ENCODE measurements around the gene BRINP1. TPM values are rescaled to one million over a fixed set of nuclear protein-coding genes. Genes with fewer than 3 reads are reported as not detected.
A peak's percentile ranks its signal among the peaks of the same experiment; 100 is the strongest.

Gene BRINP1
- total and polyA plus RNA-seq, 8 donors, result 0.05 to 1.1 (median 0.06) TPM; not detected in 5

GRCh38 chr9:119322184-119322583 lies 47.1 kb downstream of the BRINP1 start:
- TF ChIP-seq POLR2A (IDR thresholded peaks at IDR 0.05), result no peak
- TF ChIP-seq EP300 (IDR thresholded peaks at IDR 0.05), result no peak
- no peak for TF ChIP-seq POLR2AphosphoS5 (IDR thresholded peaks at IDR 0.05)
- no peak for TF ChIP-seq CTCF (IDR thresholded peaks at IDR 0.05)
- intact Hi-C loops (cut with DNase I; ENCODE audit: low total_unique reads), result no loop called here

GRCh38 chr9:119318371-119318770 lies 50.9 kb downstream of the BRINP1 start:
- H3K9me3 ChIP-seq, result peaks cover 0 to 4% (median 0%) of the 10 kb centered on the region in 4 donors
- no peak for DNase-seq
- WGBS, 5 donors, result 34 to 41% (median 38%) methylated on average over 4 of the region's 4 CpGs
- intact Hi-C loops (cut with DNase I; ENCODE audit: low total_unique reads), result no loop called here
- no peaks in the 10 kb centered on the region for H3K4me1 ChIP-seq
- H3K27ac ChIP-seq, result no peak overlapping the region
- H3K36me3 ChIP-seq, result no peaks in the 10 kb centered on the region
- TF ChIP-seq CTCF (IDR thresholded peaks at IDR 0.05), result no peak
- no peak for TF ChIP-seq EP300 (IDR thresholded peaks at IDR 0.05)
- TF ChIP-seq POLR2A (IDR thresholded peaks at IDR 0.05), result no peak
- no peak for TF ChIP-seq POLR2AphosphoS5 (IDR thresholded peaks at IDR 0.05)
- no peak overlapping the region for H3K4me3 ChIP-seq
- no peaks in the 10 kb centered on the region for H3K27me3 ChIP-seq

More at GRCh38 chr9:119322184-119322583, 47.1 kb downstream of the BRINP1 start:
- WGBS, 5 donors, result 58 to 70% (median 66%) methylated on average over 5 to 7 of the region's 7 CpGs
- H3K27me3 ChIP-seq, result no peaks in the 10 kb centered on the region
- no peaks in the 10 kb centered on the region for H3K4me1 ChIP-seq
- no peak overlapping the region for H3K4me3 ChIP-seq
- peak in 1 of 2 donors; percentile 28 for DNase-seq
- no peak overlapping the region for H3K27ac ChIP-seq
- H3K36me3 ChIP-seq, result no peaks in the 10 kb centered on the region
- H3K9me3 ChIP-seq, result no peaks in the 10 kb centered on the region

- peaks cover 0 to 4% (median 0%) of the 10 kb centered on the region in 4 donors for H3K9me3 ChIP-seq
- DNase-seq, result no peak
- H3K4me1 ChIP-seq, result no peaks in the 10 kb centered on the region
- H3K4me3 ChIP-seq, result no peak overlapping the region
- intact Hi-C loops (cut with DNase I; ENCODE audit: low total_unique reads), result no loop called here
- no peak overlapping the region for H3K27ac ChIP-seq
- 64 to 87% (median 84%) methylated on average over 4 of the region's 4 CpGs for WGBS, 5 donors
- H3K27me3 ChIP-seq, result no peaks in the 10 kb centered on the region
- no peaks in the 10 kb centered on the region for H3K36me3 ChIP-seq
- no peak for TF ChIP-seq EP300 (IDR thresholded peaks at IDR 0.05)
- no peak for TF ChIP-seq CTCF (IDR thresholded peaks at IDR 0.05)
- TF ChIP-seq POLR2AphosphoS5 (IDR thresholded peaks at IDR 0.05), result no peak
Observed at GRCh38 chr9:119313846-119314245, 55.4 kb downstream of the BRINP1 start.

GRCh38 chr9:119310741-119311140 lies 58.5 kb downstream of the BRINP1 start:
- H3K36me3 ChIP-seq, result no peaks in the 10 kb centered on the region
- H3K4me1 ChIP-seq, result no peaks in the 10 kb centered on the region
- H3K4me3 ChIP-seq, result no peak overlapping the region
- WGBS, 5 donors, result 58 to 68% (median 63%) methylated on average over 5 of the region's 5 CpGs
- H3K27me3 ChIP-seq, result no peaks in the 10 kb centered on the region
- no peaks in the 10 kb centered on the region for H3K9me3 ChIP-seq
- intact Hi-C loops (cut with DNase I; ENCODE audit: low total_unique reads), result no loop called here
- TF ChIP-seq POLR2A (IDR thresholded peaks at IDR 0.05) (no peak), CTCF (IDR thresholded peaks at IDR 0.05) (no peak), POLR2AphosphoS5 (IDR thresholded peaks at IDR 0.05) (no peak), EP300 (IDR thresholded peaks at IDR 0.05) (no peak)
- DNase-seq, result no peak
- H3K27ac ChIP-seq, result no peak overlapping the region

All from stomach (tissue), 9 donors.